VCaP (cell line): Measurements from ENCODE around the gene HSPA1L.
"Not testable (repeated sequence)": the region's sequence is repeated elsewhere in the genome, so short reads cannot be mapped to it uniquely, and the experiment has no call there.

Experiments used
- H3K27ac ChIP-seq: fragments of 450-650 bp; 2 replicates; pipeline ENCODE4 v1.5.1; 2017
- TF ChIP-seq, protein P1 (sequence below): fragments of 450-650 bp; conservative IDR thresholded peaks from 2 replicates; pipeline ENCODE4 v1.5.1; 2017; ENCODE audit warnings: mild to moderate bottlenecking, moderate library complexity

HSPA1L gene

DNA sequence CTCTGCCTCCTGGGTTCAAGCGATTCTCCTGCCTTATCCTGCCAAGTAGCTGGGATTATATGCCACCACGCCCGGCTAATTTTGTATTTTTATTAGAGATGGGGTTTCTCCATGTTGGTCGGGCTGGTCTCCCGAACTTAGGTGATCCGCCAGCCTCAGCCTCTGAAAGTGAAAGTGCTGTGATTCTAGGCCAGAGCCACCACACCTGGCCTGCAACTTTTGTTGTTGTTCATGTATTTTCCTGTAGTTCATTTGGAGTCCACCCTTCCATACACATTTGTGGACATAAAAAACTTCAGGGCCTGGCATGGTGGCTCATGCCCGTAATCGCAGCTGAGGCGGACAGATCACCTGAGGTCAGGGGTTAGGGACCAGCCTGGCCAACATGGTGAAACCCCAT lies 27.0 kb upstream of the HSPA1L start:
- TF ChIP-seq, protein P1, sequence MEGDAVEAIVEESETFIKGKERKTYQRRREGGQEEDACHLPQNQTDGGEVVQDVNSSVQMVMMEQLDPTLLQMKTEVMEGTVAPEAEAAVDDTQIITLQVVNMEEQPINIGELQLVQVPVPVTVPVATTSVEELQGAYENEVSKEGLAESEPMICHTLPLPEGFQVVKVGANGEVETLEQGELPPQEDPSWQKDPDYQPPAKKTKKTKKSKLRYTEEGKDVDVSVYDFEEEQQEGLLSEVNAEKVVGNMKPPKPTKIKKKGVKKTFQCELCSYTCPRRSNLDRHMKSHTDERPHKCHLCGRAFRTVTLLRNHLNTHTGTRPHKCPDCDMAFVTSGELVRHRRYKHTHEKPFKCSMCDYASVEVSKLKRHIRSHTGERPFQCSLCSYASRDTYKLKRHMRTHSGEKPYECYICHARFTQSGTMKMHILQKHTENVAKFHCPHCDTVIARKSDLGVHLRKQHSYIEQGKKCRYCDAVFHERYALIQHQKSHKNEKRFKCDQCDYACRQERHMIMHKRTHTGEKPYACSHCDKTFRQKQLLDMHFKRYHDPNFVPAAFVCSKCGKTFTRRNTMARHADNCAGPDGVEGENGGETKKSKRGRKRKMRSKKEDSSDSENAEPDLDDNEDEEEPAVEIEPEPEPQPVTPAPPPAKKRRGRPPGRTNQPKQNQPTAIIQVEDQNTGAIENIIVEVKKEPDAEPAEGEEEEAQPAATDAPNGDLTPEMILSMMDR: no peak
- H3K27ac ChIP-seq: no peak overlapping the region

DNA sequence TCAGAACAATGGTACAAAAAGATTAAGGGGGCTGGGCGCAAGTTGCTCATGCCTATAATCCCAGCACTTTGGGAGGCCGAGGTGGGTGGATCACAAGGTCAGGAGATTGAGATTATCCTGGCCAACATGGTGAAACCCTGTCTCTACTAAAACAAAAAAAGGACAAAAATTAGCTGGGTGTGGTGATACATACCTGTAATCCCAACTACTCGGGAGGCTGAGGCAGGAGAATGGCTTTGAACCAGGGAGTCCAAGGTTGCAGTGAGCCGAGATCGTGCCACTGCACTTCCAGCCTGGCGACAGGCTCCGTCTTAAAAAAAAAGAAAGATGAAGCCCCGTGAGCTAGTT lies 24.7 kb upstream of the HSPA1L start:
- H3K27ac ChIP-seq: not testable (repeated sequence)

DNA sequence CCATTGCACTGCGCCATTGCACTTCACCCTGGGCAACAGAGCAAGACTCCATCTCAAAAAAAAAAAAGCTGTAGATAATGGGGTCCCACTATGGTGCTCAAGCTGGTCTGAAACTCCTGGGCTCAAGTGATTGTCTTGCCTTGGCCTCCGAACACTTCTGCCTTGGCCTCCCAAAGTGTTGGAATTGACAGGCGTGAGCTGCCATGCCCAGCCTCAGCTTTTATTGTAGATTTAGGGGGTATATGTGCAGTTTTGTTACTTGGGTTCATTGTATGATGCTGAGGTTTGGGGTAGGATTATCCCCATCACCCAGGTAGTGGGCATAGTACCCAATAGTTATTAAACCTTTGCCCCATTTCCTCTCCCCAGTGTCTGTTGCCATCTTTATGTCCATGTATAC lies 23.9 kb upstream of the HSPA1L start:
- H3K27ac ChIP-seq: peak overlapping the region; percentile 94; the same call in 1 of the 2 replicates
- TF ChIP-seq, protein P1: no peak

DNA sequence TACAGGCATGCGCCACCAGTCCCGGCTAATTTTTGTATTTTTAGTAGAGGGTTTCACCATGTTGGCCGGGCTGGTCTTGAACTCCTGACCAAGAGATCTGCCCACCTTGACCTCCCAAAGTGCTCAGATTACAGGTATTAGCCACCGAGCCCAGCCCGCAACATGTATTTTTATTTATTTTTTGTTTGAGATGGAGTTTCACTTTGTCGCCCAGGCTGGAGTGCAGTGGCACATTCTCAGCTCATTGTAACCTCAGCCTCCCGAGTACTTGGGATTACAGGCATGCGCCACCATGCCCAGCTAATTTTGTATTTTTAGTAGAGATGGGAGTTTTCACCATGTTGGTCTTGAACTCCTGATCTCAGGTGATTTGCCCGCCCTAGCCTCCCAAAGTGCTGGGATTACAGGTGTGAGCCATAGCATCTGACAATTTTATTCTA lies 23.1 kb upstream of the HSPA1L start:
- peak overlapping the region; percentile 94; the same call in 1 of the 2 replicates for H3K27ac ChIP-seq

DNA sequence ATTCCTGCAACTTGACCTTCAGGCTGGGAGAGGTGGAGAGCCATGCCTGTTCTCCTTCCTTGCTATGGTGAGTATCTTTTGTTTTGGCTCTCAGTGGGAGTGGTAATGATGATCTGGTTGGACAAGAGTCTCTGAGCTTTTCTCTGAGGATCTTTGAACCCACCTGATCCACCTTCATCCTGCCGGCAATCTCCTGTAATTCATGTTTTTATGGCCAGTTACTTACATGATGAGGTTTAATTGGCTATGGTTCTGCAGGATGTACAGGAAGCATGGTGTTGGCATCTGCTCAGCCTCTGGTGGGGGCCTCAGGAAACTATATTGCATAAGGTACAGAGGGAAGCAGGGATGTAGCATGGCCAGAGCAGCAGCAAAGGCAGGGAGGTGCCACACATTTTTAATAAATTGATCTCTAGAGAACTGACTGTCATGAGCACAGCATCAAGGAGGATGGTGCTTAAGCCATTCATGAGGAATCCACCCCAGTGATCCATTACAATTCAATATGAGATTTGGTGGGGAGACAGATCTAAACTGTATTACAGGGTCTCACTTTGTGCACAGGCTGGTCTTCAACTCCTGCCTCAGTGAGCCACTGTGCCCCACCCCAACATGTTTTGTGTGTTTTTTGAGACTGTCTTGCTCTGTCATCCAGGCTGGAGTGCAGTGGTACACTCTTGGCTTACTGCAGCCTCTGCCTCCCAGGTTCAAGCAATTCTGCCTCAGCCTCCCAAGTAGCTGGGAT lies 22.5 kb upstream of the HSPA1L start:
- TF ChIP-seq, protein P1: no peak
- peak overlapping the region; percentile 94 for H3K27ac ChIP-seq

DNA sequence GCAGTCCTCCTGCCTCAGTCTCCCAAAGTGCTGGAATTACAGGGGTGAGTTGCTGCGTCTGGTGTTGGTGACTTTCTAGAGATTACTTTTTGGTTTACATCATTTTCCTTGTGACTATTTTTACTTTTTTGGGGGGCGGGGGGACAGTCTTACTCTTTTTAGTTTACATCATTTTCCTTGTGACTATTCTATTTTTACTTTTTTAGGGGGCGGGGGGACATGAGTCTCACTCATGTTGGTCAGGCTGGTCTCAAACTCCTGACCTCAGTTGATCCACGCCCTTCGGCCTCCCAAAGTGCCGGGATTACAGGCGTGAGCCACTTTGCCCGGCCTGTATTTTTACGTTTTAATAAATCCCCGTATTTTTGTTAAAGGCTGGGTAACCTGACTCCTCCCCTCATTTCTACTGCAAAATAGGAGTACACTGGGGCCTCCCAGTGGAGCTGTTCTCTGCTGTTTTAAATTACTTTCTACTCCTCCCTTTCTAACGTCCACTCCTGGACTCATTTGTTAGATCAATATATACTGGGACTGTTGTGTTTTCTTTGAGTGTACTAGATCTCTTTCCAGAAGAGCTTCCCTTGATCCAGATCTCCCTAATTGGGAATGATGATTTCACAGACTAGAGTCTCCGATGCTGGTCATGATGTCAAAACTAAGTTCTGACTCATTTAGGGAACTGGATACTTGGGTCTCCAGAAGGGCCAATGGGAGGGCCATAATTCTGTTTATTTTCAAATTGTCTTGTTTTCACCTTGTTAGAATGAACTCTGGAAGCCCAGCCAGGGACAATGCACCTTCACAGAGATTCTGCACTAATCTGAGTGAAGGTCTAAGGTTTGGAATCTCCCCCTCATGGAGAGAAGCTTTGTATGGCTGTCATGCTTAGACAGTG lies 21.6 kb upstream of the HSPA1L start:
- TF ChIP-seq, protein P1: no peak
- peak overlapping the region; percentile 94 for H3K27ac ChIP-seq

DNA sequence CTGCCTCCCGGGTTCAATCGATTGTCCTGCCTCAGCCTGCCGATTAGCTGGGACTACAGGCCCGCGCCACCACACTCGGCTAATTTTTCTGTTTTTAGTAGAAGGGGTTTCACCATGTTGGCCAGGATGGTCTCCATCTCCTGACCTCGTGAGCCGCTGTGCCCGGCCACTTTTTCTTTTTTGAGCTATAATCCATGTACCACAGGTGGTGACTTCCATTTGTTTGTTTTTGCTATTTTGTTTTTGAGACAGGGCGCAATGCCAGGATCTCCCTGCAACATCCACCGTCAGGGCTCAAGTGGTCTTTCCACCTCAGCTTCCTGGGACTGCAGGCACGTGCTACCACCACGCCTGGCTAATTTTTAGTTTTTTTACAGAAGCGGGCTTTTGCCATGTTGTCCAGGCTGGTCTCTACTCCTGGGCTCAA lies 21.0 kb upstream of the HSPA1L start:
- TF ChIP-seq, protein P1: no peak
- H3K27ac ChIP-seq: peak overlapping the region; percentile 94

DNA sequence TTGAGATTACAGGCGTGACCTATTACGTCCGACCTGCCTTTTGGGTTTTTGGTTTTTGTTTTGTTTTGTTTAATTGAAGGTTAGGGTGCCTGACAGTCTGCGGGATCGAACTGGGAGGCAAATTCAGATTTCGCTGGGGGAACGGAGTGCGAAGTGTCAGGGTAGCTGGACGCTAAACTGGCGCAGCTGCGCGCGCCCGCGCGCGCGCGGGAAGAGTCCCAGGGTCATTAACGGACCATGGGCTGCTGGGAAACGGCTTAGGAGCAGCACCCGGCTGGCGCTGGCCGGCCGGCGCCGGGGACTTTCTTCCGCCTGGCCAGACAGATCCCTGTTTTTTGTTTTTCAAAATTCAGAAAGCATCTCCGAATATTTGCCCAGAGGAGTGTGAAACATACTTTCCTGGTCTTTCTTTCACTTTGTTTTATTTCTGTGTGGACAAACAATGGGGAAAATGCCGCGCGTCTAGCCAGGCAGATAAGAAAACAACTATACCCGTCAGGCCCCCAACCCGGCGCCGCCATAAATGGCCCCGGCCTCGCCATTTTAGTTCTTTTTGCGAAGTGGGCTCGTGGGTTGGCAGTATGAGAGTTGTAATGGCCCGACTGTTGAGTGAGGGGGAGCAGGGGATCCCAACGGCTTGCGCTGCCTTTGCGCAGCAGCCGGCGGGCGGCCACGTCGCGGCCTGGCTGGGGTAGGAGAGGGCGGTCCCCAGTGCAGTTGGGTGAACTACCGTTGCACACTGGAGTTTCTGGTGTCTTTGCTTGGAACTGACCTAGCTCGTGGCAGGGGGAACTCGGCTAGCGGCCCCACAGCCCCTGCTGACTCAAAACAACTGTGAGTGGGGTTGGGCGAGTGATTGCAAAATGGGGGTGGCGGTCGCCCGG lies 19.5 kb upstream of the HSPA1L start:
- H3K27ac ChIP-seq: peak overlapping the region; percentile 94
- TF ChIP-seq, protein P1: no peak
